Retinal pigment epithelial cell (primary cell): ENCODE data around the gene PAX7.

Experiments used
- DNase-seq: peaks from one replicate; pipeline ENCODE4 v3.0.0-alpha.2; 2010; ENCODE audit warnings: low read depth
- H3K4me3 ChIP-seq: 2 replicates; pipeline ENCODE4 v1.5.1; 2011; ENCODE audit warnings: mild to moderate bottlenecking, low read length, control low read depth, moderate library complexity
- CTCF ChIP-seq: conservative IDR thresholded peaks from 2 replicates; pipeline ENCODE4 v1.5.1; 2011; ENCODE audit warnings: low read depth, low read length, control low read depth, inconsistent platforms

PAX7 gene

GRCh38 chr1:18628511-18628910 lies 2.1 kb upstream of the PAX7 start:
- no peak for TF ChIP-seq CTCF
- no peak overlapping the region for H3K4me3 ChIP-seq
- DNase-seq: no peak

DNA sequence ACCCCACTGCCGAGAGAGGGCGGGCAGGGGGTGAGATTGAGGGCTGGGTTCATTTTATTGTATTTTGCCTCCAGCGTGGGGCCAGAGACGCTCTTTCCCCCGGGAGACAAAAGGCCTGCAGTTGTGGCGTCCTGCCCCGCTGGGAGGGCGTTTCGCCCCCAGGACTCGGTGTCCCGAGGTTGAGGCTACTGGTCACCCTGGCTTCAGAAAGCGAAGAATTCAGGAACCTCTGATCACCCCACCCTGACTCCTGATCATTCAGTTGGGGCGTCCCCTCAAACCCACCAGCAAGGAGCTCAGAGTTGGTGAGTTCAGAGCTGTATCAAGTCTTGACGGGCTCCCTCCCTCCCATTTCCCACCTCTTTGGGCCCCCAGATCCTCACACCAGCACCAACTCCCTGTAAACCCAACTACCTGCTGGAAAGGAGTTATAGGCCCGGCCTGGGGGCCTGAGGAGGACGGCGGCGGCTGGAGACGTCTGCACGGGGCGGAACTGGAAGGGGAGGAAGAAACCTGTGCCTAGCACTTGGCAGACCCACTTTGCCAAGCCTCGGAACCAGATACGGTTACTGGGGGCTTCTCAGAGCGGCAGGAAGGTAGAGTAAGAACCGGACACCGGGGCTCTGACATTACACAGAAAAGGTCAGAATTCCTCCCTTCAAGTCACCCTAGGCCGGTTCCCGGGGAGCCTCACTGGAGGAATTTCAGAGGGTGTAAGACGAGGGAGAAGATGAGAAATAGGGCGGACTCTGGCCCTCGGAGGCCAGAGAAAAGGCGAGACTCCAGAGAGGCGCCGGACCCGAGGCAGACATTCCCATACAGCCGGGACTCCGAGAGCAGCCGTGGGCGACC lies 761 bp upstream of the PAX7 start:
- H3K4me3 ChIP-seq: no peak overlapping the region
- no peak for TF ChIP-seq CTCF

GRCh38 chr1:18631496-18632217 lies 1.0 kb downstream of the PAX7 start:
- TF ChIP-seq CTCF: no peak
- DNase-seq: no peak
- no peak overlapping the region for H3K4me3 ChIP-seq

More for the DNA sequence above, 761 bp upstream of the PAX7 start:
- no peak for DNase-seq

GRCh38 chr1:18632218-18632588 lies 1.6 kb downstream of the PAX7 start:
- H3K4me3 ChIP-seq: no peak overlapping the region
- TF ChIP-seq CTCF: no peak
- DNase-seq: no peak

- DNase-seq: no peak
- no peak for TF ChIP-seq CTCF
- no peak overlapping the region for H3K4me3 ChIP-seq
Observed at GRCh38 chr1:18632783-18633421, 2.3 kb downstream of the PAX7 start.

GRCh38 chr1:18633422-18634155 lies 2.9 kb downstream of the PAX7 start:
- DNase-seq: no peak
- TF ChIP-seq CTCF: no peak
- H3K4me3 ChIP-seq: no peak overlapping the region
